ENCODE results near the gene PRAMEF26. TPM values are rescaled to one million over a fixed set of nuclear protein-coding genes. Genes with fewer than 3 reads are reported as not detected.
"Not testable (repeated sequence)": the region's sequence is repeated elsewhere in the genome, so short reads cannot be mapped to it uniquely, and the experiment has no call there.

PRAMEF26 gene
- not detected for total RNA-seq

DNA sequence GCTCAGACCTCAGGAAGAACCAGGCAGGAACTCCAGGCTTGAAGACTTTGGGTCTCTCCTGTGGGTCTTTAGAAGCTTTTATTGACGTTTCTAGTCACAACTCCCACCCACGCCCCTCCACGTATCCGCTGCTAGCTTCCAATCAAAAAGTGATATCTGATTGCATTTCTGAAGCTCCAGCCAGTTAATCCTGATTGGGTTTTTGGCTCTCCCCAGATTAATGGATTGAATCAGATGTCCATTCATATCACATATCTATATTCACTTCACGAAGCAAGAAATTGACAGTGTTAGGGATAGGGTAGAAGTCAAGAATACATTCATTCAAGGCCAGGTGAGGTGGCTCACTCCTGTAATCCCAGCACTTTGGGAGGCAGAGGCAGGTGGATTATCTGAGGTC is at the start of gene PRAMEF26:
Gene PRAMEF26, minus strand, starts transcription at position 101 of the 400 bp plus-strand sequence. CDS start 2,914 bp downstream, outside the sequence.
- ATAC-seq; intact Hi-C loops (cut with DNase I); DNase-seq (ENCODE audit: low spot score): not testable (repeated sequence)

DNA sequence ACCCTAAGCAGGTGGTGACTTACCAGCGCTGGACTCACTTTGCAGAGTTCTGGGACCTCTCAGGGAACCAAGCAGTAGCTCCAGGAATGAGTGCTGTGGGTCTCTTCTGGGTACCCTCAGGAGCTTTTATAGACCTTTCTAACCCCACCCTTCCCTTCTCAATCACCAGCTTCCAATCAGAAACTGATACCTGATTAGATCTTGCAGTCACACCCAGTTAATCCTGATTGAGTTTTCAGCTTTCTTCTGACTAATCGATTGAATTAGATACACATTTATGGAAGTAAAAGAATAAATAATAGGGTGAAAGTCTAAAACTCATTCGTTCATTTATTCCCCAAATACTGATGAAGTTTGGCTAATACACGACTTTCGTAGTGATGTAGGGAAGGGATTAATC is 45.5 kb upstream of the PRAMEF26 start, which contains the start of gene PRAMEF13:
Gene PRAMEF13, minus strand, starts transcription at position 101 of the 400 bp plus-strand sequence. CDS start 1,820 bp downstream, outside the sequence.
- ATAC-seq; DNase-seq (ENCODE audit: low spot score); intact Hi-C loops (cut with DNase I): not testable (repeated sequence)

- ATAC-seq; intact Hi-C loops (cut with DNase I); DNase-seq (ENCODE audit: low spot score): not testable (repeated sequence)
These were observed 15.7 kb upstream of the PRAMEF26 start, which contains the start of gene PRAMEF9 for GRCh38 chr1:13171548-13171947. Gene PRAMEF9 (plus strand): TSS chr1:13171848. CDS start chr1:13175281, 3,433 bp downstream.

DNA sequence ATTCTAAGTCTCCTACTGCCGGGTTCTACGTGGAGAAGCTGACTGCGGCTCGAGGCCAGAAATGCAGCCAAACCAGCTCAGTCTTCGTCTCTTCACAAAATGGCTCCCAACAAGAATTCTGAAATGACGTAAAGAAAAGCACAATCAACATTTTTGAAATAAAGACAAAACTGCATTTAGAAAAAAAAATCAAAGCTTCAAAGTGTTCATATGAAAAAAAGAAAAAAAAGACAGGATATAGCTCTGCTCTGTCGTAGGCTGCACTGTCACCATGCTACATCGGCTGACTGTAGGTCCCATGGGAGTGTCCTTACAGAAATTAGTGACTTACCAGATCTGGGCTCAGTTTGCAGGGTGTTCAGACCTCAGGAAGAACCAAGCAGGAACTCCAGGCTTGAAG is 9.7 kb upstream of the PRAMEF26 start, which contains the start of gene HNRNPCL4:
Gene HNRNPCL4, minus strand, starts transcription at position 101 of the 400 bp plus-strand sequence. CDS start 164 bp downstream, outside the sequence.
- intact Hi-C loops (cut with DNase I); ATAC-seq; DNase-seq (ENCODE audit: low spot score): not testable (repeated sequence)

GRCh38 chr1:13116754-13117153 is 39.1 kb downstream of the PRAMEF26 start, which contains the start of gene HNRNPCL2:
Gene HNRNPCL2 (minus strand): TSS chr1:13116854. CDS start chr1:13116400, 454 bp downstream.
- intact Hi-C loops (cut with DNase I); DNase-seq (ENCODE audit: low spot score); ATAC-seq: not testable (repeated sequence)

Other genes starting within 250 kb of the PRAMEF26 start
- gene PRAMEF7, start 239.4 kb downstream of the PRAMEF26 start, total RNA-seq: not detected
- not detected for gene PRAMEF6, start 208.4 kb downstream of the PRAMEF26 start, total RNA-seq
- gene PRAMEF27, start 99.4 kb downstream of the PRAMEF26 start, total RNA-seq: not detected
- gene HNRNPCL3, start 95.2 kb downstream of the PRAMEF26 start, total RNA-seq: not detected
- not detected for gene PRAMEF25, start 85.2 kb downstream of the PRAMEF26 start, total RNA-seq
- gene HNRNPCL2, start 39.2 kb downstream of the PRAMEF26 start, total RNA-seq: not detected
- gene HNRNPCL4, start 9.6 kb upstream of the PRAMEF26 start, total RNA-seq: not detected
- not detected for gene PRAMEF9, start 15.8 kb upstream of the PRAMEF26 start, total RNA-seq
- gene PRAMEF13, start 45.4 kb upstream of the PRAMEF26 start, total RNA-seq: not detected
- gene PRAMEF18, start 70.1 kb upstream of the PRAMEF26 start, total RNA-seq: not detected
- gene PRAMEF5, start 98.2 kb upstream of the PRAMEF26 start, total RNA-seq: not detected
- not detected for gene PRAMEF8, start 129.1 kb upstream of the PRAMEF26 start, total RNA-seq
- not detected for gene PRAMEF33, start 147.5 kb upstream of the PRAMEF26 start, total RNA-seq
- not detected for gene PRAMEF15, start 159.6 kb upstream of the PRAMEF26 start, total RNA-seq
- gene PRAMEF14, start 191.1 kb upstream of the PRAMEF26 start, total RNA-seq: not detected
- gene PRAMEF19, start 215.9 kb upstream of the PRAMEF26 start, total RNA-seq: not detected
- gene PRAMEF17, start 233.6 kb upstream of the PRAMEF26 start, total RNA-seq: not detected